GM19240 (cell line): Measurements from ENCODE around the gene SQSTM1.

Experiments used
- DNase-seq: peaks from one replicate; pipeline ENCODE4 v3.0.0; 2011; ENCODE audit warnings: low spot score; ENCODE audit not compliant: insufficient read length

The SQSTM1 gene

DNA sequence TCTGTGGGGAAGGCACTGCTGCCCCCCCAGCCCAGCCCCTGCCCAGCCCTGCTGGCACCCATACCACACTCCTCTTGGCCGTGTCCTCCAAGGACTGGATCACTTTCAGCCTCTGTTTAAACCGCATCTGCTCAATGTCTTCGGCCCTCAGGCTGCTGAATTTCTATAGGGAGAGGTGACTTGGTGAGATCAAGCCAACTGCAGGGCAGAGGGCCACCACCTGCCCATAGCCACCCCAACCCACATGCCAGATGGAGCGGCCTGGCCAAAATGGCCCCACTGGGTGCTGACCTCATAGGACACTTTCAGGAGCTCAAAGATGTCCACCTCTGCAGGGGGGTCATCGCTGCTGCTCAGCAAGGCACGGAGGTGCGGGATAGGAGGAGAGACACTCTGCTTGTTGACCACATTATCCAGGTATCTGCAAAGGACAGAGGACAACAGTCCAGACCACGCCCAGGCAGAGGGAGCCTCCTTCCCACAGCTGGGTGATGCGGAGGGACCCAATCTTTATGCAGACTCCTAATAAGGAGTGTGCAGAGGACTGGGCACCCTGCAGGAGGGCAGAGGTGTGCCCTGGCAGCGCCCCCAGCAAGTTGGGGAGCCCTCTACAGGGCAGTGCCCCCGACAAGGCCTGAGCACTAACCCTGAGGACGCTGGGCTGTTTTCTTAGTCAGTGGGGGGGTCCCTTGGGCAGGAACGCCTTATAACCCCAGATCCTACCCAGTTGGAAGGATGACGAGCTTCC is 52.3 kb downstream of the SQSTM1 start:
- no peak for DNase-seq

- DNase-seq, result no peak
These were observed 52.9 kb downstream of the SQSTM1 start for GRCh38 chr5:179873588-179874110.

DNA sequence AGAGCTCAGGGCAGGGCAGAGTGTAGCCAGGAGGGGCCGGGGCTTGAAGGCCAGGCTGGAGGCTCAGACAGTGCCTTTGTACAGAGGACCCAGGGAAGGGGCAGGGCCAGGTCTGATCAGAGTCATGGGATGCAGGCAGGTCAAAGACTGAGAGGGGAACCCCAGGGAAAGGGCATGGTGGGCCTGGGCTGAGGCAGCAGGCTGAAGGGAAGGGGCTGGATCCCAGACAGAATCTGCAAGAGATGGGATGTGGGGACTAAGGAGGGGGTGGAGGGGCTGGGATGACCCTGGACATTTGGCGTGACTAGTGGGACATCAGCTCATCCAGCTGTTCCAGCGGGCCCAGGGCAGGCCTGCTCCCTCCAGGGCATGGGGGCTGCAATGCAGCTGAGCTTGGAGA is 53.4 kb downstream of the SQSTM1 start:
- no peak for DNase-seq

DNA sequence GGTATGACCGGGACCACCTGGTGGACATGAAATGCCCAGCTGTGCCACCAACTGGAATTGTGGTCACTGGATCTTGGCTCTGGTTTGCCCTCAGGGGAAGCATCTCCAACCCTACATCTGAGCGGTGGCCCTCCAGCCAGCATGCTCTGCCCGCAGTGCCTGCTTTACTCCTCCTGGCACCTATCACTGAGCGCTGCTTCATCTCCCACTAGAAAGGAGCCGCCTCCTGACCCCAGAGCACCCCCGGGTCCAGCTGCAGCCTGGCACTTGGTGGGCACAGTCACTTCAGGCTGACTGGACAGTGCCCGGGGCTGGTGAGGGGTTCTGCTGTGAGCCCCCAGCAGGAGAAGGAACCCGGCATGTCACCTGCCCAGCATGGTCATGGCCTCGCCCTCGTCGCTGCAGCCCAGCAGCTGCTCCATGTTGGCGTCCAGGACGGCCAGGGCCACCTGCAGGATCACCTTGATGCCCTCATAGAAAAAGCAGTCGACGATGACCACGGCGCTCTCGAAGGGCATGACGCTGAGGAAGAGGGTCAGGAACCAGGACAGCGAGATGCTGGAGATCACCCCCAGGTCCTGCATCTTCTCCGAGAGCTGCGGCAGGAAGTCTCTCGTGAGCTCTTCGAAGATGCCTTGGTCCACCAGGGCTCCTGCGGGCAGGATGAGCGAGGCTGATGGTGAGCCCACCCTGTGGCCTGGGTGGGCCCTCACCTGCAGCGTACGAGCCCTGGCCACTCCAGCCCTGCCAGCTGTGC is 54.0 kb downstream of the SQSTM1 start:
- no peak for DNase-seq

GRCh38 chr5:179875741-179876609 is 55.3 kb downstream of the SQSTM1 start:
- DNase-seq, result no peak

- DNase-seq, result no peak
These were observed 55.9 kb downstream of the SQSTM1 start for GRCh38 chr5:179876610-179876952.

DNA sequence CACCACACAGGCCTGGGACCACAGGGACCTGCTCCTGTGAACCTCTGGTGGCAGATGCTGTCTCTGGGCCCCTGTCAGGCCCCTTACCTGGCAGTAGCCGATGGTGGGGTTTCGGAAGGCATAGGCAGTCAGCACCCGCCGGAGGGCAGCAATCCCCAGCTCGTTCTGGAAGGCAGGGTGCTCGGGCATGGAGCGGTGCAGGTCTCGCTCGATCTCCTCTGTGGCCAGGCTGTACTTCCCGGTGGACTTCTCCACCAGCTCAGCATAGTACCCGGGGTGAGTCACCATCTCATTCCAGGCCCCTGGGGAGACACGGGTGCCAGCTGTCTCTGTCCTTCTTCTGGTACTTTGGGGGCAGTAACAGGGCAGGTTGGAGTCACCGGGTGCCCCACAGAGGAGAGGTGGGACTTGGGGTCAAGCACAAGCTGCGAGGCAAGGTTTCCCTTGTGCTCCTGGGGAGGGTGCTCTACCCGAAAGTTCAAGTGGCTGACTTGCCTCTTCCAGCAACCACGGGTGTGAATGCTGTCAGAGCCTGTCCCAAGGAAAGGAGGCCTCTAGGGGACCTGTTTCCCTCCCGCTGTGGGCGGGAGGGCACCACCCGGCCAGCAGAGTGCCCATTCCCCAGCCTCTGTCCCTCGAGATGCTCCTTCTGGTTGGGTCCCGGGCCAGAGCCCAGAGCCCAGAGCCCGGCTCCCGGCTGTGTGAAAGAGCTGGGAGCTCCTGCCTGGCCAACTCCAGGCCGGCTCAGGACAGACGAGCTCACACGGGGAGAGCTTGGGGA is 57.7 kb downstream of the SQSTM1 start:
- no peak for DNase-seq

GRCh38 chr5:179879003-179879689 is 58.4 kb downstream of the SQSTM1 start:
- no peak for DNase-seq

DNA sequence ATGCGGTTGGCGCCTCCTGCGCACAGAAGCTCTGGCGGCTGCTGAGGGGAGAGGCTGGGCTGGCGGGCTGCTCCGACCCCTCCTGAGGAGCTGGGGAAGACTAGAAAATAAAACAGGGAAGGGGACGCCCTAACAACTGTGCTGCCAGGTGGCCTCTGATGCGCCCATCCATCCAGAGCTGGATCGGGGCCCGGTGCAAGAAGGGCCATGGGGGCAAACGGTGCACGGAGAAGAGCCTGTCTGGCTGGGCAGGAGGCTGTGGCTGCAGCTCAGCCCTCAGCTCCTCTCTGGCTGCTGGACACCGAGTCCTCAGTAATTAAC is 58.9 kb downstream of the SQSTM1 start:
- DNase-seq, result no peak

DNA sequence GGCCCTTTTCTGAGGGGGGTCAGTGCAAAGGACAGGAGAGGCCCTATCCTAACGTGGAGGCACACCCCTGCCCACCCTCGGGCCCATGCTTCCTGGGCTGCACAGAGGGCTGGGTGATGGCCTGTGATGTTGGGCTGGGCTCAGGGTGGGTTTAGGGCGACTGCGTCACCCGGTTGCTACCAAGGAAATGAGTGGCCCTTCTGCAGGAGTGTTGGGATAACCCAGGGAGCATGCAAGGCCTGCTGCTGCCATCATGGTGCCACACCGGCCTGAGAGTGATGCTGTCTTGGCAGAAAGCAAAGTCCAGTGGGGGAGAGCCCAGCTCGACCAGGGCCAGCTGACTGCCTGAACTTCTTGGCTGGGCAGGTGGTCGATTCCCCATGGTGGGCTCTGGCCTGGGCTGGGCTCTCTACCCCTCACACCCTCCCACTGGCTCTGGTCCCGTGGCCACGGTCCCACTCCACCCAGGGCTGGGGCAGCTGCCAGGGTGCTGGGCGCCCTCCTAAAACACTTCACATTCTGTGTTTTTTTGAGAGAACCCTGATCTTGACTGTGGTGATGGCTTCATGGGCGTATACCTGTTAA is 59.5 kb downstream of the SQSTM1 start:
- no peak for DNase-seq

DNA sequence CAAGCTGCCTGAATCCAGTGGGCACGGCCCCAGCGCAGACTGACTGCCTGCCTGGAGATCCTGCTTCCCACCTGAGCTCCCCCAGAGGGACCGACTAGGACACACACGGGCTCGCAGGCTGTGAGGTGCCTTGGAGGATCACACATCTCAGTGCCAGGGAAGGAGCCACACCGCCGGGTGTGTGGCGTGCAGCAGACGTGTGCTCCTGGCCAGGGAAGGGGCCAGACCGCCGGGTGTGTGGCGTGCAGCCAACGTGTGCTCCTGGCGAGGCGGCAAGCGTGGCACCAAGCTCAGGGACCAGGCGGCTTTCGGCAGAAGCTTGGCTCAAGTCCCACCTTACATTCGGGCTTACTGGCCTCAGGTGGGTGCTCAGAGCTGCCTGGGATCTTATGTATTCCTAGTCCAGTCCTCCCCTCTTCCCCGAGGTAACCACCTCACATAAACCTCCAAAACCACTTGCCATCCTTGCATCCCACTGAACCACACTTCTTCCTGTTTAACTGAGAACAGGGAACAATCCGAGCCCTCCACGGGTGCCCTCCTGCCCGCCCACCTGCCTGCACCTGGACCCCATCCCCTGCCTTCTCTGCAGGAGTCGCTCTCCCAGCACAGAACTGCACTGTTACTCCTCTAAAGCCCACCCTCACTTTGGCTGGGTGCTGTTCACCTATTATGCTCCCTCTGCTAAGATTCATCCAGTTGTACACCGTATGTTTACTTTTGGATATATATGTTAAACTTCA is 60.3 kb downstream of the SQSTM1 start:
- no peak for DNase-seq

GRCh38 chr5:179882338-179882737 is 61.6 kb downstream of the SQSTM1 start:
- DNase-seq, result no peak

- DNase-seq, result no peak
These were observed 62.5 kb downstream of the SQSTM1 start for GRCh38 chr5:179883163-179883562.

DNA sequence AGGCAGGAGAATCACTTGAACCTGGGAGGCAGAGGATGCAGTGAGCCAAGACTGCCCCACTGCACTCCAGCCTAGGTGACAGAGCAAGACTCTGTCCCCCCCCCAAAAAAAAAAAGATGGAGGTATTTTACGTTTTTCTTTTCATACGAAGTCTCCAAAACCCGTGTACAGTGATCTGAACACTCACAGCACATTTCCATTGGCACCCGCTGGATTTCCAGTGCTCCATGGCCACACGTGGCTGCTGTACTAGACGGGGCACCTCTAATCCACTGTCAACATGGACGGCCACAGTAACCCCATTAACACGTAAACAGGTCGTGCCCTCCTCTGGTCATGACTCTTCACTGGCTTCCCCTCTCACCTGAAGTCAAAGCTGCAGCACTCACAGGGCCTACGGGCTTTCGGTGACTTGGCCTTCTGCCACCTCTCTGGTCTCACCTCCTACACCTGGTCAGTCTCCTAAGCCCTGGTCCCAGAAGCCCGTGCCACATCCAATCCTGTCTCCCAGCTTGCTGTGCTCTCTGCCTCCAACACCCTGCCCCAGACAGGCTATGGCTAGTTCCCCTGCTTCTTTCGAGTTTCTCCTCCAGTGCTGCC is 64.9 kb downstream of the SQSTM1 start:
- DNase-seq, result no peak

DNA sequence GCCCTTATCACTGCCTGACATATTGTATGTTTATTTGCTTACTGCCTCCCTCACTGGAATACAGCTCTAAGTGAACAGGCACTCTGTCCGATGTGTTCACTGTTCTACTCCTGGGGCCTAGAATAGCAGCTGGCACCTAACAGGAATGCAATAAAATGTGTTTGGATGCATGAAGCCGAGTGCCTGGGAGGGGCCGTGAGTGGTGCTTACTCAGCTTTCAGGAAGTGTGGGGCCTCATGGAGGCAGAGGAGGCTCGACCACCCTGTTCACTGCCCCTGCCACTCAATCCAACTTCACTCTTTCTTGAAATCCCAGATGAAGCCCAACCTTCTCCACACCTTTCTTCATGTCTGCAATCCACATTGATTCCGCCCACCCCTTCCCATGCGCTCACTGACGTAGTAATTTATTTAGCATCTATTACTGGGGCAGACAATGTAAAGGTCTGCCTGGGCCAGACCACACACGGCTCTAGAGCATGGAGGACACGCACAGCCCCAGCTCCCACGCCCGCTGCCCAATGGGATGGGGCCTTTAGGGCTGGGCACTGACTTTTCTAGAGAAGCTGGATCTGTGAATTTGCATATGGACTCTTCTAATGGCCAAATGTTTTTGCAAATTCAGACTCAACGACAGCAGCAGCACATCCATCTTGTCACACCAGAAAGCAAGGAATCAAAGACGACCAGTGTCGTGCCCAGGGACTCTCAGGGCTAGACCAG is 65.6 kb downstream of the SQSTM1 start:
- no peak for DNase-seq

DNA sequence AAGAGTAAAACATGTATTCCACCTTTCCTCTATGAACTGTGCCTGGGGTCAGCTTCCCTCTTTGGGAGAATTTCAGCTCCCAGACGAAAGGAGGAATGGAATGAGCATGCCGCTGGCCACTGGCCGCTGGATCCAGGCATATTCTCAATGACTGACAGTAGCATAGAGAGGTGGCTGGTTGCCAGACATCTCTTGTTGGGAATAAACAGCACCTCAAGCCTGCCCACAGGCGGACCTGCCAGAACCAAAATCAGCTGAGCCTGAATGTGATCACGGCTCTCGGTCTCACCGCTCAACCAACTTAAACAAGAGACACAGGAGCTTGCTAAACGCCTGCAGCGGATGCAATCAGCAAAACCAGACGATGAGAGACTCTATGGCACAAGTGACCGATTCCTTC is 66.4 kb downstream of the SQSTM1 start:
- no peak for DNase-seq
